Ascending aorta (tissue), 2 donors: ENCODE results near the gene PIEZO1. TPM values are rescaled to one million over a fixed set of nuclear protein-coding genes. Genes with fewer than 3 reads are reported as not detected.

Experiments used
- DNase-seq, 2 donors: peaks; one replicate each; pipeline ENCODE4 v3.0.0-alpha.2; 2019; ENCODE audit warnings: low spot score in 2 of 2
- H3K27ac ChIP-seq, 2 donors: fragments of 200-600 bp; sonication (generic); one replicate each; pipeline ENCODE4 v1.5.1; 2016 to 2017; ENCODE audit warnings: mild to moderate bottlenecking in 1 of 2
- H3K27me3 ChIP-seq: fragments of 200-600 bp; sonication (generic); one replicate; pipeline ENCODE4 v1.5.1; 2017
- H3K36me3 ChIP-seq, 2 donors: fragments of 200-600 bp; sonication (generic); one replicate each; pipeline ENCODE4 v1.5.1; 2016
- H3K4me1 ChIP-seq, 2 donors: fragments of 200-600 bp; sonication (generic); one replicate each; pipeline ENCODE4 v1.5.1; 2016 to 2017; ENCODE audit warnings: mild to moderate bottlenecking in 1 of 2
- H3K4me3 ChIP-seq, 2 donors: fragments of 200-600 bp; sonication (generic); one replicate each; pipeline ENCODE4 v1.5.1; 2016 to 2017; ENCODE audit warnings: mild to moderate bottlenecking in 1 of 2
- H3K9me3 ChIP-seq, 2 donors: fragments of 200-600 bp; sonication (generic); one replicate each; pipeline ENCODE4 v1.5.1; 2016
- CTCF ChIP-seq, 3 experiments: fragments of 200-600 bp in 2 of 3; fragments of 450-650 bp in 1 of 3; sonication (generic) in 2 of 3; IDR thresholded peaks; one replicate each; pipeline ENCODE4 v1.5.1; 2016 to 2019; ENCODE audit warnings: antibody characterized with exemption in 3 of 3, mild to moderate bottlenecking in 1 of 3, moderate library complexity in 1 of 3
- intact Hi-C: fragments of 100-400 bp; cut with DNase I; formaldehyde crosslinking; loops from one replicate; pipeline ENCODE4 v1.15.1; 2023
- total RNA-seq: library from RNA; depleted of rRNA; stranded (reverse); fragments of >200 nt; gene quantifications from one replicate; pipeline ENCODE4 v1.1.0, GENCODE V29; 2016

Gene PIEZO1
- total RNA-seq, 1 donor from 2014 or later, result 428 TPM

- Histone ChIP-seq H3K4me3 (no peak overlapping the region), H3K36me3 (peaks cover 43 to 60% of the 10 kb centered on the region in 2 donors), H3K4me1 (no peaks in the 10 kb centered on the region), H3K9me3 (no peaks in the 10 kb centered on the region), H3K27ac (no peak overlapping the region), H3K27me3 (no peaks in the 10 kb centered on the region)
- intact Hi-C loops, result no loop called here
- DNase-seq, result no peak
- no peak for TF ChIP-seq CTCF (IDR thresholded peaks at IDR 0.05)
Observed at GRCh38 chr16:88735121-88735520, 49.9 kb downstream of the PIEZO1 start.

- no peak overlapping the region for H3K27ac ChIP-seq
- H3K4me3 ChIP-seq, result no peak overlapping the region
- TF ChIP-seq CTCF (IDR thresholded peaks at IDR 0.05), result no peak
- no peaks in the 10 kb centered on the region for H3K9me3 ChIP-seq
- H3K27me3 ChIP-seq, result no peaks in the 10 kb centered on the region
- intact Hi-C loops, result no loop called here
- peaks cover 40 to 57% of the 10 kb centered on the region in 2 donors for H3K36me3 ChIP-seq
- no peak for DNase-seq
- H3K4me1 ChIP-seq, result no peaks in the 10 kb centered on the region
Observed at GRCh38 chr16:88734361-88734728, 50.7 kb downstream of the PIEZO1 start.

- no peak overlapping the region for H3K27ac ChIP-seq
- intact Hi-C loops, result no loop called here
- H3K9me3 ChIP-seq, result no peaks in the 10 kb centered on the region
- no peaks in the 10 kb centered on the region for H3K27me3 ChIP-seq
- no peak for TF ChIP-seq CTCF (IDR thresholded peaks at IDR 0.05)
- no peak for DNase-seq
- H3K4me1 ChIP-seq, result no peaks in the 10 kb centered on the region
- H3K36me3 ChIP-seq, result peaks cover 40 to 57% of the 10 kb centered on the region in 2 donors
- H3K4me3 ChIP-seq, result no peak overlapping the region
Observed at GRCh38 chr16:88733630-88734360, 51.2 kb downstream of the PIEZO1 start.

GRCh38 chr16:88732961-88733294 lies 52.1 kb downstream of the PIEZO1 start:
- peaks cover 42 to 58% of the 10 kb centered on the region in 2 donors for H3K36me3 ChIP-seq
- H3K27me3 ChIP-seq, result no peaks in the 10 kb centered on the region
- intact Hi-C loops, result no loop called here
- H3K9me3 ChIP-seq, result no peaks in the 10 kb centered on the region
- no peak overlapping the region for H3K4me3 ChIP-seq
- H3K27ac ChIP-seq, result no peak overlapping the region
- no peak for TF ChIP-seq CTCF (IDR thresholded peaks at IDR 0.05)
- H3K4me1 ChIP-seq, result no peaks in the 10 kb centered on the region
- no peak for DNase-seq

GRCh38 chr16:88732172-88732960 lies 52.7 kb downstream of the PIEZO1 start:
- Histone ChIP-seq H3K27ac (no peak overlapping the region), H3K4me3 (no peak overlapping the region), H3K36me3 (peaks cover 47 to 60% of the 10 kb centered on the region in 2 donors), H3K27me3 (no peaks in the 10 kb centered on the region), H3K4me1 (no peaks in the 10 kb centered on the region), H3K9me3 (no peaks in the 10 kb centered on the region)
- DNase-seq, result no peak
- intact Hi-C loops, result no loop called here
- no peak for TF ChIP-seq CTCF (IDR thresholded peaks at IDR 0.05)
